Endothelial cell of umbilical vein (primary cell): Measurements from ENCODE around the gene CFAP61. TPM values are rescaled to one million over a fixed set of nuclear protein-coding genes. Genes with fewer than 3 reads are reported as not detected.

Experiments used
- BruUV-seq: library from RNA; stranded (reverse); fragments of 400-500 nt; replicated peaks from 2 replicates; lab custom pipeline; 2021; lab: Mats Ljungman, UMichigan
- CTCF ChIA-PET: fragments of 300-600, 350-600 bp; sonication (Branson Sonifier 250); formaldehyde crosslinking; loops from one replicate; lab custom pipeline; 2021; ENCODE audit warnings: antibody characterized with exemption, inconsistent platforms; lab: Charles Lee
- POLR2A ChIA-PET: fragments of 300-600, 350-600 bp; sonication (Branson Sonifier 250); formaldehyde crosslinking; loops from one replicate; lab custom pipeline; 2021; ENCODE audit warnings: antibody characterized with exemption, inconsistent platforms; lab: Charles Lee
- DNase-seq: peaks from one replicate; pipeline ENCODE4 v3.0.0-alpha.2; 2011; ENCODE audit warnings: low read depth, low spot score
- FAIRE-seq: peaks from 2 replicates; lab custom pipeline; 2011; peaks lifted over from hg19 to GRCh38; lab: Jason Lieb, UNC
- H2AFZ ChIP-seq: 2 replicates; pipeline ENCODE4 v1.6.0; 2012; ENCODE audit warnings: low read depth, low read length, control low read depth, inconsistent platforms
- H3K27ac ChIP-seq: 2 replicates; pipeline ENCODE4 v1.5.1; 2011; ENCODE audit warnings: low read depth, mild to moderate bottlenecking, control low read depth, low read length, moderate library complexity; ENCODE audit not compliant: insufficient read depth
- H3K27me3 ChIP-seq, 2 experiments: 2 replicates each; pipeline versions ENCODE4 v1.6.0 to v1.6.1; 2011; ENCODE audit warnings: low read length in 2 of 2, mixed read lengths in 1 of 2; ENCODE audit not compliant: control insufficient read depth in 2 of 2, insufficient read depth in 2 of 2
- H3K36me3 ChIP-seq, 2 experiments: 2 replicates in 1 of 2; 3 replicates in 1 of 2; pipeline ENCODE4 v1.5.1; 2011; ENCODE audit warnings: low read length in 2 of 2, mild to moderate bottlenecking in 1 of 2, moderate library complexity in 1 of 2; ENCODE audit not compliant: control insufficient read depth in 2 of 2, insufficient read depth in 2 of 2; ENCODE audit errors: extremely low read depth in 1 of 2
- H3K4me1 ChIP-seq: 3 replicates; pipeline ENCODE4 v1.5.1; 2011; ENCODE audit warnings: mild to moderate bottlenecking, low read length; ENCODE audit not compliant: control insufficient read depth, insufficient read depth; ENCODE audit errors: extremely low read depth
- H3K4me2 ChIP-seq: 2 replicates; pipeline ENCODE4 v1.6.1; 2011; ENCODE audit warnings: low read length, control low read depth, mixed read lengths; ENCODE audit not compliant: insufficient read depth
- H3K4me3 ChIP-seq, 3 experiments: fragments of 200-600 bp in 1 of 3; sonication (generic), shearing (Covaris generic) in 1 of 3; replicated peaks in 1 of 3; 2 replicates each; pipeline ENCODE4 v1.5.1; 2011 to 2016; ENCODE audit warnings: control low read depth in 3 of 3, low read length in 3 of 3, mild to moderate bottlenecking in 2 of 3, inconsistent platforms in 1 of 3, low read depth in 1 of 3, moderate library complexity in 1 of 3; ENCODE audit not compliant: insufficient read depth in 1 of 3
- H3K79me2 ChIP-seq: 2 replicates; pipeline ENCODE4 v1.6.0; 2012; ENCODE audit warnings: low read length, inconsistent platforms; ENCODE audit not compliant: control insufficient read depth, insufficient read depth
- H3K9ac ChIP-seq: replicated peaks from 2 replicates; pipeline ENCODE3; 2011; ENCODE audit warnings: low read length, control low read depth; ENCODE audit not compliant: insufficient read depth; ENCODE audit errors: extremely low read depth
- H3K9me1 ChIP-seq: replicated peaks from 3 replicates; pipeline ENCODE4 v1.6.0; 2011; ENCODE audit warnings: mild to moderate bottlenecking, low read length; ENCODE audit not compliant: control insufficient read depth, insufficient read depth; ENCODE audit errors: extremely low read depth
- H3K9me3 ChIP-seq: replicated peaks from 2 replicates; pipeline ENCODE4 v1.5.1; 2012; ENCODE audit warnings: low read length, inconsistent platforms; ENCODE audit not compliant: control insufficient read depth, insufficient read depth
- H4K20me1 ChIP-seq: replicated peaks from 2 replicates; pipeline ENCODE3; 2011; ENCODE audit warnings: mild to moderate bottlenecking, low read length; ENCODE audit not compliant: control insufficient read depth, insufficient read depth; ENCODE audit errors: extremely low read depth
- EZH2 ChIP-seq: IDR thresholded peaks from 2 replicates; pipeline ENCODE4 v1.6.1; 2012; ENCODE audit warnings: borderline replicate concordance, low read depth, mild to moderate bottlenecking, moderate library complexity, low read length, inconsistent platforms; ENCODE audit not compliant: severe bottlenecking
- FOS ChIP-seq: IDR thresholded peaks from 2 replicates; pipeline ENCODE4 v1.6.1; 2011; ENCODE audit warnings: mild to moderate bottlenecking, low read length, moderate library complexity, borderline replicate concordance; ENCODE audit not compliant: insufficient read depth
- GATA2 ChIP-seq: IDR thresholded peaks from 2 replicates; pipeline ENCODE4 v1.7.0; 2011; ENCODE audit warnings: low read depth, mild to moderate bottlenecking, moderate library complexity, mixed read lengths, low read length; ENCODE audit not compliant: insufficient read length, insufficient read depth
- JUN ChIP-seq: IDR thresholded peaks from 2 replicates; pipeline ENCODE4 v1.6.1; 2011; ENCODE audit warnings: borderline replicate concordance, low read depth; ENCODE audit not compliant: insufficient read length, insufficient read depth
- MAX ChIP-seq: IDR thresholded peaks from 2 replicates; pipeline ENCODE4 v1.6.1; 2011; ENCODE audit not compliant: insufficient read depth, insufficient read length
- MYC ChIP-seq: IDR thresholded peaks from one replicate; pipeline ENCODE4 v1.6.1; 2011; ENCODE audit warnings: mild to moderate bottlenecking, low read depth, low read length
- POLR2A ChIP-seq: IDR thresholded peaks from 2 replicates; pipeline ENCODE4 v1.6.1; 2012; ENCODE audit warnings: low read depth, mild to moderate bottlenecking, control low read depth, low read length
- POLR2AphosphoS5 ChIP-seq: IDR thresholded peaks from 2 replicates; pipeline ENCODE4 v1.6.1; 2012; ENCODE audit warnings: low read depth, mild to moderate bottlenecking, control low read depth, low read length, moderate library complexity; ENCODE audit not compliant: insufficient read depth
- dilution Hi-C: fragments of 300-500 bp; cut with MboI; formaldehyde crosslinking; loops from one replicate; pipeline ENCODE4 v1.15.0; 2019; ENCODE audit warnings: low sequenced_read_pairs; ENCODE audit not compliant: extremely low pct_ligation_motif_present
- intact Hi-C: fragments of 100-400 bp; cut with micrococcal nuclease; formaldehyde crosslinking; loops from one replicate; pipeline ENCODE4 v1.10.0; 2022
- polyA plus RNA-seq, 4 experiments: library from polyadenylated mRNA; depleted of rRNA in 3 of 4; stranded (reverse) in 3 of 4; unstranded in 1 of 4; fragments of >200 nt; gene quantifications; 2 replicates each; pipeline versions ENCODE4 v1.2.1 to v1.2.3, GENCODE V29; 2011 to 2012; ENCODE audit warnings: missing spikeins in 1 of 4
- total RNA-seq: library from RNA; stranded (reverse); gene quantifications from 2 replicates; pipeline ENCODE4 v1.2.3, GENCODE V29; 2021
- TF ChIP-seq, protein P1 (sequence below), 2 donors: IDR thresholded peaks; 1 replicate in 1 of 2; 2 replicates in 1 of 2; pipeline ENCODE4 v1.5.1; 2011; ENCODE audit warnings: low read length in 2 of 2, mild to moderate bottlenecking in 2 of 2, moderate library complexity in 2 of 2, control low read depth in 1 of 2, inconsistent platforms in 1 of 2, low read depth in 1 of 2; ENCODE audit not compliant: insufficient read depth in 1 of 2; ENCODE audit errors: extremely low read depth in 1 of 2

The CFAP61 gene
- total and polyA plus RNA-seq, 2 donors (not counting 3 experiments of a cell fraction or from before 2014, with no cell fraction given): not detected

DNA sequence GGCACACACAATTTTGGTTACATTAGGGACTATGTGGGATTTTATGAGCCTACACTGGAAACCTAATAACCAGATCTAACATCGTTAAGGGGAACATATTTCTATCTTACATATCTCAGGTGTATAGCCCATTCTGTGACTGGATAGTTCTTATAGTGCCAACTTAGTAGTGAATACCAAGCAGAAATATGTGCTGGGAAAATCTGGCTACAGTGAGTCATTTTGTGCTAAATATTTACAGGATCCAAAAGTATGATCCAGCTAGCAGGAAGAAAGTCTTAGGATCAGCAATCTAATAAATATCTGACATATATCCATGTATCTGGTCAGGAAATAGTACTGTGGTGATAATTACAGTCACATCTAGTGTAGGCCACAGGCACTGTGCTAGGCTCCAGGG, 221.0 kb downstream of the CFAP61 start:
- no peaks in the 10 kb centered on the region for H3K79me2 ChIP-seq
- ChIA-PET POLR2A (no interaction called here), CTCF (no interaction called here)
- H3K4me2 ChIP-seq: no peak overlapping the region
- dilution Hi-C loops (no loop called here), intact Hi-C loops (no loop called here)
- no peak overlapping the region for H3K4me3 ChIP-seq
- no TSS peak for BruUV-seq
- no peaks in the 10 kb centered on the region for H3K9me1 ChIP-seq
- FAIRE-seq (no peak), DNase-seq (no peak)
- H3K27me3 ChIP-seq: peaks cover 2 to 9% of the 10 kb centered on the region in 2 experiments
- H3K9me3 ChIP-seq: no peaks in the 10 kb centered on the region
- no peaks in the 10 kb centered on the region for H3K4me1 ChIP-seq
- TF ChIP-seq GATA2: no peak
- TF ChIP-seq JUN: no peak
- TF ChIP-seq MAX: no peak
- no peak for TF ChIP-seq FOS
- no peak for TF ChIP-seq MYC
- no peak for TF ChIP-seq EZH2
- TF ChIP-seq POLR2A: no peak
- TF ChIP-seq POLR2AphosphoS5: no peak
- TF ChIP-seq, protein P1, sequence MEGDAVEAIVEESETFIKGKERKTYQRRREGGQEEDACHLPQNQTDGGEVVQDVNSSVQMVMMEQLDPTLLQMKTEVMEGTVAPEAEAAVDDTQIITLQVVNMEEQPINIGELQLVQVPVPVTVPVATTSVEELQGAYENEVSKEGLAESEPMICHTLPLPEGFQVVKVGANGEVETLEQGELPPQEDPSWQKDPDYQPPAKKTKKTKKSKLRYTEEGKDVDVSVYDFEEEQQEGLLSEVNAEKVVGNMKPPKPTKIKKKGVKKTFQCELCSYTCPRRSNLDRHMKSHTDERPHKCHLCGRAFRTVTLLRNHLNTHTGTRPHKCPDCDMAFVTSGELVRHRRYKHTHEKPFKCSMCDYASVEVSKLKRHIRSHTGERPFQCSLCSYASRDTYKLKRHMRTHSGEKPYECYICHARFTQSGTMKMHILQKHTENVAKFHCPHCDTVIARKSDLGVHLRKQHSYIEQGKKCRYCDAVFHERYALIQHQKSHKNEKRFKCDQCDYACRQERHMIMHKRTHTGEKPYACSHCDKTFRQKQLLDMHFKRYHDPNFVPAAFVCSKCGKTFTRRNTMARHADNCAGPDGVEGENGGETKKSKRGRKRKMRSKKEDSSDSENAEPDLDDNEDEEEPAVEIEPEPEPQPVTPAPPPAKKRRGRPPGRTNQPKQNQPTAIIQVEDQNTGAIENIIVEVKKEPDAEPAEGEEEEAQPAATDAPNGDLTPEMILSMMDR (IDR thresholded peaks at IDR 0.05; ENCODE audit: extremely low read depth in 1 of 2, insufficient read depth in 1 of 2, low read depth in 1 of 2, low read length in 2 of 2): no peak
- no peak overlapping the region for H2AFZ ChIP-seq
- H3K36me3 ChIP-seq: no peaks in the 10 kb centered on the region
- no peak overlapping the region for H3K27ac ChIP-seq
- H3K9ac ChIP-seq: no peak overlapping the region
- H4K20me1 ChIP-seq: no peaks in the 10 kb centered on the region
